Mammary epithelial cell (primary cell): ENCODE data around the gene ARFGAP1.

Experiments
- EZH2 ChIP-seq: IDR thresholded peaks from 2 replicates; pipeline ENCODE4 v1.6.1; 2012; ENCODE audit warnings: low read length, inconsistent platforms, borderline replicate concordance
- TF ChIP-seq, protein P1 (sequence below), 2 donors: IDR thresholded peaks in 1 of 2; conservative IDR thresholded peaks in 1 of 2; 2 replicates each; pipeline ENCODE4 v1.5.1; 2011 to 2012; ENCODE audit warnings: inconsistent platforms in 2 of 2, low read length in 2 of 2, mild to moderate bottlenecking in 2 of 2, control low read depth in 1 of 2, low read depth in 1 of 2; ENCODE audit not compliant: insufficient read depth in 1 of 2; ENCODE audit errors: extremely low read depth in 1 of 2

DNA sequence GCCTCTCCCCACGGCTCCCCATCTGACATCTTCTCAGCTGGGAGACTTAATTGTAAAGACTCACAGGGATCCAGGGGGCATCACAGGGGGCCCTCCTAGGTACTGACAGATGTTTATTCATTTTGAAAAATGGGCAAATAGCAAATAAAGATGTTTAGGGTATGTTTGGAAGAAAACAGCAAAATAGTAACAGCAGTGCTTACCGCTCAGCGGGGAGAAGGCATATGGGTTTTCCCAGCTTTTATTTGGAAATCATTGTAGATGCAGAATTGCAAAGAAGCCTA lies 39.6 kb upstream of the ARFGAP1 start:
- TF ChIP-seq, protein P1, sequence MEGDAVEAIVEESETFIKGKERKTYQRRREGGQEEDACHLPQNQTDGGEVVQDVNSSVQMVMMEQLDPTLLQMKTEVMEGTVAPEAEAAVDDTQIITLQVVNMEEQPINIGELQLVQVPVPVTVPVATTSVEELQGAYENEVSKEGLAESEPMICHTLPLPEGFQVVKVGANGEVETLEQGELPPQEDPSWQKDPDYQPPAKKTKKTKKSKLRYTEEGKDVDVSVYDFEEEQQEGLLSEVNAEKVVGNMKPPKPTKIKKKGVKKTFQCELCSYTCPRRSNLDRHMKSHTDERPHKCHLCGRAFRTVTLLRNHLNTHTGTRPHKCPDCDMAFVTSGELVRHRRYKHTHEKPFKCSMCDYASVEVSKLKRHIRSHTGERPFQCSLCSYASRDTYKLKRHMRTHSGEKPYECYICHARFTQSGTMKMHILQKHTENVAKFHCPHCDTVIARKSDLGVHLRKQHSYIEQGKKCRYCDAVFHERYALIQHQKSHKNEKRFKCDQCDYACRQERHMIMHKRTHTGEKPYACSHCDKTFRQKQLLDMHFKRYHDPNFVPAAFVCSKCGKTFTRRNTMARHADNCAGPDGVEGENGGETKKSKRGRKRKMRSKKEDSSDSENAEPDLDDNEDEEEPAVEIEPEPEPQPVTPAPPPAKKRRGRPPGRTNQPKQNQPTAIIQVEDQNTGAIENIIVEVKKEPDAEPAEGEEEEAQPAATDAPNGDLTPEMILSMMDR (conservative IDR thresholded peaks at IDR 0.05 in 1 of 2, IDR thresholded peaks at IDR 0.05 in 1 of 2; ENCODE audit: extremely low read depth in 1 of 2, insufficient read depth in 1 of 2, low read depth in 1 of 2, low read length in 2 of 2): no peak
- no peak for TF ChIP-seq EZH2
